ENCODE results near the gene LRFN4.

LRFN4 gene

DNA sequence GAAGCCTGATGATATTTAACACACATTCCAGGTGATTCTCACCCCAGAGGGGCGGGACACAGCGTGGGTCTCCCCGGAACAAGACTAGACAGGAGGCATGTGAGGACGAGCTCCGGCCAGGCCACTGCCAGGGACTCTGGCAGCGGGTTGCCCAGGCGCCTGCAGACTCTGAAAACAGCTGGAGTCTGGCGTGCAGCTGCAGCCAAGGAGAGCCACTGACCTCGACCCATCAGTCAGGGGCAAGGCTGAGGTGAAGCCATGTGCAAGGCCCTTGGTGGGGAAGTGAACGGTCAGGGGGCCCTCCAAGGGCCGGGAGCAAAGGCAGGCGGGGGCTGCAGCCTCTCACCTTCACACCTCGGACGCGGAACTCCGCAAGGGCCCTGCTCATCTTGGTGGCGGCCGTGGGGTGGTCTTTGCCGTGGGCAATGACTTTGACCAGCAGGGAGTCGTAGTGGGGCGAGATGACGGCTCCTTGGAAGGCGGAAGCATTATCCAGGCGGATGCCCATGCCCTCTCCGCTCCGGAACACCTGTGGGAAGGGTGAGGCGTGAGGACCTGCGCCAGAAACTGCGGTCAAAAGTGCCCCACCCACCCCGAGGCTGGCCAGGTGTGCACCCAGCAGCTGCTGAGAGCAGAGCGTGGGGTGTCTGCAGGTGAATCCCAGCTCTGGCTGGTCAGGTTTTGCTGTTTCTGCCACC is 6.7 kb downstream of the LRFN4 start:
- Histone ChIP-seq H3K79me2 (no peaks in the 10 kb centered on the region), H3K4me1 (no peaks in the 10 kb centered on the region), H2AFZ (no peak overlapping the region), H3K27me3 (ENCODE audit: control insufficient read depth, insufficient read depth, low read length) (no peaks in the 10 kb centered on the region), H3K4me3 (ENCODE audit: low read depth, low read length) (no peak overlapping the region), H3K9me3 (ENCODE audit: control insufficient read depth, low read length) (no peaks in the 10 kb centered on the region), H3K27ac (no peak overlapping the region), H3K9ac (no peak overlapping the region), H3K4me2 (ENCODE audit: low read length) (no peak overlapping the region), H3K36me3 (ENCODE audit: control insufficient read depth, insufficient read depth, low read length) (no peaks in the 10 kb centered on the region)
- TF ChIP-seq, protein P1, sequence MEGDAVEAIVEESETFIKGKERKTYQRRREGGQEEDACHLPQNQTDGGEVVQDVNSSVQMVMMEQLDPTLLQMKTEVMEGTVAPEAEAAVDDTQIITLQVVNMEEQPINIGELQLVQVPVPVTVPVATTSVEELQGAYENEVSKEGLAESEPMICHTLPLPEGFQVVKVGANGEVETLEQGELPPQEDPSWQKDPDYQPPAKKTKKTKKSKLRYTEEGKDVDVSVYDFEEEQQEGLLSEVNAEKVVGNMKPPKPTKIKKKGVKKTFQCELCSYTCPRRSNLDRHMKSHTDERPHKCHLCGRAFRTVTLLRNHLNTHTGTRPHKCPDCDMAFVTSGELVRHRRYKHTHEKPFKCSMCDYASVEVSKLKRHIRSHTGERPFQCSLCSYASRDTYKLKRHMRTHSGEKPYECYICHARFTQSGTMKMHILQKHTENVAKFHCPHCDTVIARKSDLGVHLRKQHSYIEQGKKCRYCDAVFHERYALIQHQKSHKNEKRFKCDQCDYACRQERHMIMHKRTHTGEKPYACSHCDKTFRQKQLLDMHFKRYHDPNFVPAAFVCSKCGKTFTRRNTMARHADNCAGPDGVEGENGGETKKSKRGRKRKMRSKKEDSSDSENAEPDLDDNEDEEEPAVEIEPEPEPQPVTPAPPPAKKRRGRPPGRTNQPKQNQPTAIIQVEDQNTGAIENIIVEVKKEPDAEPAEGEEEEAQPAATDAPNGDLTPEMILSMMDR (IDR thresholded peaks at IDR 0.05): no peak

- H3K4me1 ChIP-seq: no peaks in the 10 kb centered on the region
- H3K9me3 ChIP-seq (ENCODE audit: control insufficient read depth, low read length): no peaks in the 10 kb centered on the region
- H2AFZ ChIP-seq: no peak overlapping the region
- H3K79me2 ChIP-seq: no peaks in the 10 kb centered on the region
- H3K4me2 ChIP-seq (ENCODE audit: low read length): no peak overlapping the region
- no peak overlapping the region for H3K9ac ChIP-seq
- H3K27me3 ChIP-seq (ENCODE audit: control insufficient read depth, insufficient read depth, low read length): no peaks in the 10 kb centered on the region
- H3K4me3 ChIP-seq (ENCODE audit: low read depth, low read length): no peak overlapping the region
- TF ChIP-seq, protein P1 (IDR thresholded peaks at IDR 0.05): no peak
- H3K36me3 ChIP-seq (ENCODE audit: control insufficient read depth, insufficient read depth, low read length): no peaks in the 10 kb centered on the region
- no peak overlapping the region for H3K27ac ChIP-seq
These were observed 7.5 kb downstream of the LRFN4 start for GRCh38 chr11:66864172-66864901.

GRCh38 chr11:66864924-66865697 is 8.2 kb downstream of the LRFN4 start:
- no peaks in the 10 kb centered on the region for H3K27me3 ChIP-seq (ENCODE audit: control insufficient read depth, insufficient read depth, low read length)
- H3K9me3 ChIP-seq (ENCODE audit: control insufficient read depth, low read length): no peaks in the 10 kb centered on the region
- no peak overlapping the region for H3K9ac ChIP-seq
- no peaks in the 10 kb centered on the region for H3K36me3 ChIP-seq (ENCODE audit: control insufficient read depth, insufficient read depth, low read length)
- TF ChIP-seq, protein P1 (IDR thresholded peaks at IDR 0.05): no peak
- H3K4me1 ChIP-seq: no peaks in the 10 kb centered on the region
- no peak overlapping the region for H3K4me3 ChIP-seq (ENCODE audit: low read depth, low read length)
- H2AFZ ChIP-seq: no peak overlapping the region
- H3K4me2 ChIP-seq (ENCODE audit: low read length): no peak overlapping the region
- H3K79me2 ChIP-seq: no peaks in the 10 kb centered on the region
- H3K27ac ChIP-seq: no peak overlapping the region

- Histone ChIP-seq H3K79me2 (no peaks in the 10 kb centered on the region), H3K36me3 (ENCODE audit: control insufficient read depth, insufficient read depth, low read length) (no peaks in the 10 kb centered on the region), H3K4me3 (ENCODE audit: low read depth, low read length) (no peak overlapping the region), H3K27me3 (ENCODE audit: control insufficient read depth, insufficient read depth, low read length) (no peaks in the 10 kb centered on the region), H3K27ac (no peak overlapping the region), H2AFZ (no peak overlapping the region), H3K4me2 (ENCODE audit: low read length) (no peak overlapping the region), H3K9ac (no peak overlapping the region), H3K9me3 (ENCODE audit: control insufficient read depth, low read length) (no peaks in the 10 kb centered on the region), H3K4me1 (no peaks in the 10 kb centered on the region)
- TF ChIP-seq, protein P1 (IDR thresholded peaks at IDR 0.05): no peak
These were observed 9.1 kb downstream of the LRFN4 start for GRCh38 chr11:66866007-66866406.
